HL-60/S4 treated with retinoic acid at 250 ng/mL for 4 days and 3 days (cell line): Measurements from ENCODE around the gene NFKBIA.

Experiments used
- in situ Hi-C: fragments of 300-500 bp; cut with MboI; formaldehyde crosslinking; loops from 2 replicates; pipeline ENCODE4 v1.7.0; 2022; ENCODE audit warnings: low sequenced_read_pairs

The NFKBIA gene

GRCh38 chr14:35404449-35405303 lies at the start of gene NFKBIA:
Gene NFKBIA, minus strand, starts transcription at chr14:35404749. Its CDS starts 105 bp downstream, at chr14:35404644.
- in situ Hi-C loops = loop anchor here (5.0 to 25.0 kb wide), 3 partner anchors 172 to 1067 kb away; no protein-coding TSS in a partner anchor

DNA sequence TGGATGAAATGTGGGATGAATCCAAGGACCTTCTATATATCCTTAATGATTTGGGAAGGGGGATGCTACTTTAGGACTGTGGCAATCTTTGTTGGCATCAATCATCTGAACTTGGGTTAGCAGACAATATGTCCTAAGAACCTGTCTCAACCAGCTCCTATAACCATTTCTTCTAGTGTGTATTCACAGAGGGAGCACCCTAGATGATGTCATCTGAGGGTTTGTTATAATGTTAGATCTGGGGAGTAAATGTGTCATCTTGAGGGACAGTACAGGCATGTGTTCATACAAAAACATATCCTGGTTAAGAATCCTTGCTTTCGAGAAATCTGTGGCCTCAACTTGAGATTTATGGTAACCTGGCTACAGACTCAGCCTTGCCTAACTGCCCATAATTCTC lies 41.9 kb upstream of the NFKBIA start:
- in situ Hi-C loops = loop anchor here (25.0 kb wide), 1 partner anchor 241 kb away; no protein-coding TSS in a partner anchor

DNA sequence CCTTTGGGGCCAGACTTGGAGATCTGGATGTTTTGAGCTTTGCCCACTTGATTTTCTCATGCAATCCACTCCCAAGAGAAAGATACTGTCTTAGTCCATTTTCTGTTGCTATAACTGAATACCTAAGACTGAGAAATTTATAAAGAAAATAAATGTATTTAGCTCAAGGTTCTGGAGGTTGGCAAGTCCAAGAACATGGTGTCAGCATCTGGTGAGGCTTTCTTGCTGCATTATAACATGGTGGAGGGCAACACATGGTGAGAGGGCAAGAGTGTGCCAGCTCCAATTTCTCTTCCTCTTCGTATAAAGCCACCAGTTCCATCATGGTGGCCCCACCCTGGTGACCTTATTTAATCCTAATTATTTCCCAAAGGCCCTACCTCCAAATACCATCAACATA lies 39.6 kb upstream of the NFKBIA start:
- in situ Hi-C loops = loop anchor here (25.0 kb wide), 1 partner anchor 243 kb away; no protein-coding TSS in a partner anchor

DNA sequence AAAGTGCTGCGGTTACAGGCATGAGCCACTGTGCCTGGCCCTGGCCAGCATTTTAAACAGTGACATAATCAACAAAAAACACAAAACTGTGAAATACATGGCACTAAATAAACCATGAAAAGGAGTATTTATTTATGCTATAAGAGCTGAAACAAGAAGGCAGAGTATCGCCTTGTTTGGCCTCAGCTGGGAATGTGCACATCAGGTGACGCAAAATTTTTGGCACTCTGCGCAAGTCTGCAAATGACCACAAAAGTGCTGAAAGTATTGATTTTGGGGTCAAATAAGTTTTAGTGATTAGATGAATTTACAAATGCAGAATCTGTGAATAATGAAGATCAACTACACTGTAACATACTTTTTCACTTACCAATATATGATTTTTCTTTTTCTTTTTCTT lies 36.6 kb upstream of the NFKBIA start:
- in situ Hi-C loops = loop anchor here (25.0 kb wide), 1 partner anchor 246 kb away; no protein-coding TSS in a partner anchor

- in situ Hi-C loops = loop anchor here (25.0 kb wide), 1 partner anchor 248 kb away; no protein-coding TSS in a partner anchor
Measured at GRCh38 chr14:35438910-35439713, 34.6 kb upstream of the NFKBIA start.

GRCh38 chr14:35438492-35438891 lies 33.9 kb upstream of the NFKBIA start:
- in situ Hi-C loops = loop anchor here (25.0 kb wide), 1 partner anchor 249 kb away; no protein-coding TSS in a partner anchor

GRCh38 chr14:35435177-35435576 lies 30.6 kb upstream of the NFKBIA start:
- in situ Hi-C loops = loop anchor here (25.0 kb wide), 1 partner anchor 252 kb away; no protein-coding TSS in a partner anchor

DNA sequence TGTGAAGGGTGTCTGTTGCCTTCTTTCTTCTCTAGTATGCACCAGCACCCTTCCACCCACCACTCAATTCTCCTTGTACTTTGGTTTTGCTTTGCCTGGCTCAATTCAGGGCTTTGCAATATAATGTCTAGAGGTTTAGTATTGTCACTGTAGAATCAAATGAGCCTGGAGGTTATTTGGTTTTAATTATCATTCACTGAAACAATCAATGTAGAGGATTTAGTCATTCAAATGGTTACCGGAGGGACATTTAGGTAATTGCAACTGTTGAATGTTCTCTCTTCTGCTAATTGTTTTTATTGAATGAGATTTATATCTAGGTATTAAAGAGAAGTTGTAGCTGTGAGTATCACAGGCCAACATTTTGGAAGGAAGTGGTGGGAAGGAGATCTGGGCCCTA lies 29.3 kb upstream of the NFKBIA start:
- in situ Hi-C loops = loop anchor here (25.0 kb wide), 1 partner anchor 253 kb away; no protein-coding TSS in a partner anchor

DNA sequence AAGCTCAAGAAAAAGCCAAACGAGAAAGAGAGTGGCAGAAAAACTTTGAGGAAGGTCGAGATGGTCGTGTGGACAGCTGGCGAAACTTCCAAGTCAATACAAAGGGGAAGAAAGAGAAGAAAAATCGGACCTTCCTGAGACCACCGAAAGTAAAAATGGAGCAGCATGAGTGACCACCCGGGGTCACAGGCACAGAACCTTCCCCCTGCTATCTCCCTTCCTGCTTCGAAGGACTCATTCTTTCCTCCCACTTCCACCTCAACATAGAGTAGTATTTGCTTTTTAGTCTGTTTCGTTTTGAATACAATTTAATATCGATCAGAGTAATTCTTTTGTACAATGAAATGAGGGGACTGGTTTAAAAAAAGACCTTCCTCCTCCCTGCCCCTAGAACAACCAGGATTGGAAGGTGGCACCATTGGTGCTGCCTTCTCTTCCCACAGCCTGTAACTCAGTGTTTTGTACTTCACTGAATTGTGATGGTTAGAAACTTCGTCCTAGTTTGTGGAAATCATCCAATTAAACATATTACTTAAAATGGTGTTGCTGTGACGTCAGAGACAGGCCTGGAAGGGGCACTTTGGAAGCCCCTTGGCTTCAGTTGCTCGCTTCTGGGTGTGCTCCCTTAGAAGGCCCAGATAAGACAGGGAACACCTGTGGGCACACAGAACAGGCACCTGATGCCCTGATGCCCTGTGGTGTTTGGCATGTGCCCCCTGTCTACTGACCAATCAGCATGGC lies 26.1 kb upstream of the NFKBIA start:
- in situ Hi-C loops = loop anchor here (25.0 kb wide), 1 partner anchor 257 kb away; no protein-coding TSS in a partner anchor

GRCh38 chr14:35429951-35430350 lies 25.4 kb upstream of the NFKBIA start:
- in situ Hi-C loops = loop anchor here (25.0 kb wide), 1 partner anchor 257 kb away; no protein-coding TSS in a partner anchor

DNA sequence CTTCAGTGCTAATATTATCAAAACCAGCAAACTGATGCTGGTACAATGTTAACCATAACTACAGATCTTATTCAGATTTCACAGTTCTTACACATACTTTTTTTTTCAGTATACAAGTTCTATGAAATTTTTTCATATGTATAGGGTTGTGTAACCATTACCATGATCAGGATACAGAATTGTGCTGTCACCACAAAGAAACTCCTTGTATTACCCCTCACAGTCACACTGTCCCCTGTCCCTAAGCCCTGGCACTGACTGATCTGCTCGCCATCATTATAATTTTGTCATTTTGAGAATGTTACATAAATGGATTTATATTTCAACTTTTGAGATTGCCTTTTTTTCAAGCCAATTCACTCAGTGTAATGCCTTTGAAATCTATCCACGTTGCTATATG lies 21.3 kb upstream of the NFKBIA start:
- in situ Hi-C loops = loop anchor here (25.0 kb wide), 1 partner anchor 261 kb away; no protein-coding TSS in a partner anchor

DNA sequence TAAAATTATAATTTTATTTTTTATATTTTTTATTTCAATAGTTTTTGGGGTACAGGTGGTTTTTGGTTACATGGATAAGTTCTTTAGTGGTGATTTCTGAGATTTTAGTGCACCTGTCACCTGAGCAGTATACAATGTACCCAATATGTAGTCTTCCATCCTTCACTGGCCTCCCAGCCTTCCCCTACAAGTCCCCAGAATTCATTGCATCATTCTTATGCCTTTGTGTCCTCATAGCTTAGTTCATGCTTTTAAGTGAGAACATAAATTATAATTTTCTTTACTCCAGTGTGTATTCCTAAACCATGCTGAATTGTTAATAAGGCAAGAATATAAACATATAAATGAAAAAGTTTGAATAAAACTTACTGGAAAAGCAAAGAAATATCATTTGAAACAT lies 19.1 kb upstream of the NFKBIA start:
- in situ Hi-C loops = loop anchor here (25.0 kb wide), 2 partner anchors 286 to 1086 kb away; no protein-coding TSS in a partner anchor

GRCh38 chr14:35420036-35420811 lies 15.7 kb upstream of the NFKBIA start:
- in situ Hi-C loops = loop anchor here (25.0 kb wide), 2 partner anchors 283 to 1083 kb away; no protein-coding TSS in a partner anchor

DNA sequence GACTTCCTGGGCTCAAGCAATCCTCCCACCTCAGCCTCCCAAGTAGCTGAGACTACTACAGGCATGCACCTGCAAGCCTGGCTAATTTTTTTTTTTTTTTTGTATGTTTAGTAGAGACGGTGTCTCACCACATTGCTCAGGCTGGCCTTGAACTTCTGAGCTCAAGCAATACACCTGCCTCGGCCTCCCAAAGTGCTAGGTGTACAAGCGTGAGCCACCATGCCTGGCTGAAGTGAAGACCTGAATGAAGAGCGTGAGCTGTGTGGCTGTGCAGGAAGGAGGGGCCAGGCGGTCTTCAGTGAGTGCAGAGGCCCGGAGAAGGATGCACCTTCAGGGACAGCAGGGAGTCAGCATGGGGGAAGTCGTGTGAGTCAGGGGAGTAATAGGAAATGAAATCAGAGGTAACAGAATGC lies 14.9 kb upstream of the NFKBIA start:
- in situ Hi-C loops = loop anchor here (10.0 to 25.0 kb wide), 3 partner anchors 282 to 1082 kb away; no protein-coding TSS in a partner anchor

GRCh38 chr14:35418093-35418492 lies 13.5 kb upstream of the NFKBIA start:
- in situ Hi-C loops = loop anchor here (10.0 to 25.0 kb wide), 3 partner anchors 281 to 1081 kb away; no protein-coding TSS in a partner anchor

- in situ Hi-C loops = loop anchor here (10.0 to 25.0 kb wide), 3 partner anchors 279 to 1079 kb away; no protein-coding TSS in a partner anchor
Measured at GRCh38 chr14:35416108-35416750, 11.7 kb upstream of the NFKBIA start.

DNA sequence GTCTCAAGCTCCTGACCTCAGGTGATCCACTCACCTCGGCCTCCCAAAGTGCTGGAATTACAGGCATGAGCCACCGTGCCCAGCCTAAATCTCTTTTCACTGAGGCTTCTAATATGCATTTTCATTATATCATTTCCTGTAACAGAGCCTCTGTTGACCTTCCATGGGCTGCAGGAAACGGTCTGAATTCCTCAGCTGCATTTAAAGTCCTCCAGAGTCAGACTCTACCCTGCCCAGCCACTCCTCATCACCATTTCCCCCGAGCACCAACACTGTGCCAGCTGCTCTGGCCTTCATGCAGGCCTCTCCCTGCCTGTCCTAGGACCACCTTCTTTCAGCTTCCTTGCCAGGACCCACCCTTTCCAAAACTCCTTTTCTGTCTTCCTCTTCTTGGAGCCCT lies 9.8 kb upstream of the NFKBIA start:
- in situ Hi-C loops = loop anchor here (10.0 to 25.0 kb wide), 3 partner anchors 277 to 1077 kb away; no protein-coding TSS in a partner anchor

- in situ Hi-C loops = loop anchor here (10.0 to 25.0 kb wide), 3 partner anchors 275 to 1075 kb away; no protein-coding TSS in a partner anchor
Measured at GRCh38 chr14:35412272-35413056, 7.9 kb upstream of the NFKBIA start.
